H1 (cell line): Measurements from ENCODE around the gene MBP. TPM values are rescaled to one million over a fixed set of nuclear protein-coding genes. Genes with fewer than 3 reads are reported as not detected.

Source experiments
- MAFK ChIP-seq: IDR thresholded peaks from 2 replicates; pipeline ENCODE4 v1.6.1; 2012; ENCODE audit warnings: low read depth, mild to moderate bottlenecking, improper control_type of control experiment, low read length
- RBBP5 ChIP-seq: IDR thresholded peaks from 2 replicates; pipeline ENCODE4 v1.7.1; 2012; ENCODE audit warnings: low read depth, mild to moderate bottlenecking, inconsistent platforms, low read length, moderate library complexity, borderline replicate concordance
- polyA plus RNA-seq, 7 experiments: library from polyadenylated mRNA; depleted of rRNA in 3 of 7; stranded (reverse) in 5 of 7; unstranded in 2 of 7; fragments of >200 nt in 5 of 7; fragments of 200-250 nt in 2 of 7; gene quantifications; 1 replicate in 5 of 7; 2 replicates in 1 of 7; 4 replicates in 1 of 7; pipeline versions ENCODE4 v1.2.1 to v1.2.3, GENCODE V29; 2011 to 2013; ENCODE audit warnings: missing spikeins in 2 of 7, mixed read lengths in 2 of 7
- total RNA-seq: library from RNA; stranded (reverse); fragmentation: NEBNext Ultra II Directional; extraction: Animal tissue kit (Norgen Biotek cat#: 25700); gene quantifications from 2 replicates; pipeline ENCODE4 v1.2.1, GENCODE V29; 2021
- TF ChIP-seq, protein P1 (sequence below): IDR thresholded peaks from 2 replicates; pipeline ENCODE4 v1.6.1; 2012; ENCODE audit warnings: low read length, inconsistent platforms

MBP gene
- total and polyA plus RNA-seq, 2 of the 8 experiments (the other 6 are each of a cell fraction or from before 2014, with no cell fraction given): 7.7 to 19.2 TPM

DNA sequence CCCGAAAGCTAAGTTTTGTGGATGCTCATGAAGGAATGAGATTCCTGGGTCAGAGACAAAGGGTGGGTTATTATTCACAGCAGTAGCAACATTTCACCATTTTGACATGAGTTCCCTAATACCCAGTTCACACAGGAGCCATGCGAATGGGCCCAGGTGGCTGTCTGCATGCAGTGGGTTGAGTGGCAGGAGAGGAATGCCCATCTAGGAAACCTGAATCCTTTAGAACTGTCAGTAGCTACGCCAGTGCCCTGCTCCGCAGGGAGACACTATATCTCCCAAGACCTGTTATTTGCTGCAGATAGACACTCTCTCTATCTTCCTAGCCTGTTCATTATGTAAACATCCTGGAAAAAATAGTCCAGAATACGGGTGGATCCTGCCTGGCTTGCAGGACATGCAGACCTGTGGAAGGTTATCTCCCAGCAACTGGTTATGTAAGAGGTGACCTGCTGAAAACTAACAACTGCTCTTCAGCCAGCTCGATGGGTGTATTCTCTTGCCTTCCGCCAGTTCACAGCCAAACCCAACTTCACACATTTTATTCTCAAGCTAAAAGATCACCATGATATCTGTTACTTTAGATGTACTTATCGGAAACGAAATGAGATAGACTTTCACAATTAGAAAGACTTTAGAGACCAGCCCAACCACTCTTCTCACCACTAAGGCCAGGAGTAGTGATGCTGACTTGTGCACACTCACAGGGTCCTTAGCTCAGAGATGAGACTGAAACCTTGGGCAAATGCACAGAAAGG lies 59.1 kb downstream of the MBP start (continued):
- no peak for TF ChIP-seq MAFK
- TF ChIP-seq RBBP5: no peak
- TF ChIP-seq, protein P1, sequence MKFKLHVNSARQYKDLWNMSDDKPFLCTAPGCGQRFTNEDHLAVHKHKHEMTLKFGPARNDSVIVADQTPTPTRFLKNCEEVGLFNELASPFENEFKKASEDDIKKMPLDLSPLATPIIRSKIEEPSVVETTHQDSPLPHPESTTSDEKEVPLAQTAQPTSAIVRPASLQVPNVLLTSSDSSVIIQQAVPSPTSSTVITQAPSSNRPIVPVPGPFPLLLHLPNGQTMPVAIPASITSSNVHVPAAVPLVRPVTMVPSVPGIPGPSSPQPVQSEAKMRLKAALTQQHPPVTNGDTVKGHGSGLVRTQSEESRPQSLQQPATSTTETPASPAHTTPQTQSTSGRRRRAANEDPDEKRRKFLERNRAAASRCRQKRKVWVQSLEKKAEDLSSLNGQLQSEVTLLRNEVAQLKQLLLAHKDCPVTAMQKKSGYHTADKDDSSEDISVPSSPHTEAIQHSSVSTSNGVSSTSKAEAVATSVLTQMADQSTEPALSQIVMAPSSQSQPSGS: no peak
